HEK293T (cell line): ENCODE data around the gene PLA2G4D.

ENCODE experiments used
- CTCF ChIA-PET: fragments of 350-600 bp; formaldehyde crosslinking; extraction: SDS; loops from one replicate; lab custom pipeline; 2021; ENCODE audit warnings: antibody characterized with exemption, inconsistent platforms; lab: Yijun Ruan, JAX
- POLR2A ChIA-PET: fragments of 350-600 bp; formaldehyde crosslinking; extraction: SDS; loops from one replicate; lab custom pipeline; 2020; ENCODE audit warnings: antibody characterized with exemption, inconsistent platforms; lab: Yijun Ruan, JAX
- DNase-seq: peaks from one replicate; pipeline ENCODE4 v3.0.0; 2012; ENCODE audit warnings: mixed read lengths; ENCODE audit errors: extremely low spot score
- ARNT ChIP-seq: fragments of 450-650 bp; IDR thresholded peaks from 2 replicates; pipeline ENCODE4 v1.6.1; 2017; ENCODE audit warnings: mild to moderate bottlenecking
- BHLHE40 ChIP-seq: fragments of 450-650 bp; IDR thresholded peaks from 2 replicates; pipeline ENCODE4 v1.6.1; 2016; ENCODE audit warnings: mild to moderate bottlenecking, moderate library complexity, borderline replicate concordance
- CTBP1 ChIP-seq: fragments of 450-650 bp; IDR thresholded peaks from 2 replicates; pipeline ENCODE4 v1.6.1; 2016; ENCODE audit warnings: borderline replicate concordance
- ELF4 ChIP-seq: fragments of 450-650 bp; IDR thresholded peaks from 2 replicates; pipeline ENCODE4 v1.6.1; 2017; ENCODE audit warnings: antibody characterized with exemption
- FOXA1 ChIP-seq: fragments of 450-650 bp; IDR thresholded peaks from 2 replicates; pipeline ENCODE4 v1.6.1; 2016; ENCODE audit warnings: mild to moderate bottlenecking
- FOXM1 ChIP-seq: fragments of 450-650 bp; IDR thresholded peaks from 2 replicates; pipeline ENCODE4 v1.6.1; 2017; ENCODE audit warnings: mild to moderate bottlenecking, borderline replicate concordance
- HDGF ChIP-seq: fragments of 450-650 bp; IDR thresholded peaks from 2 replicates; pipeline ENCODE4 v1.6.1; 2017; ENCODE audit warnings: antibody characterized with exemption, borderline replicate concordance
- L3MBTL2 ChIP-seq: fragments of 450-650 bp; conservative IDR thresholded peaks from 2 replicates; pipeline ENCODE4 v1.6.1; 2016; ENCODE audit warnings: mild to moderate bottlenecking
- LEF1 ChIP-seq: fragments of 450-650 bp; IDR thresholded peaks from 2 replicates; pipeline ENCODE4 v1.6.1; 2017; ENCODE audit warnings: mild to moderate bottlenecking, borderline replicate concordance
- NFRKB ChIP-seq: fragments of 450-650 bp; IDR thresholded peaks from 2 replicates; pipeline ENCODE4 v1.6.1; 2016; ENCODE audit warnings: mild to moderate bottlenecking, moderate library complexity
- PKNOX1 ChIP-seq: fragments of 450-650 bp; IDR thresholded peaks from 2 replicates; pipeline ENCODE4 v1.6.1; 2016
- SP1 ChIP-seq: fragments of 450-650 bp; IDR thresholded peaks from 2 replicates; pipeline ENCODE4 v1.6.1; 2017
- SUZ12 ChIP-seq: fragments of 450-650 bp; IDR thresholded peaks from 2 replicates; pipeline ENCODE4 v1.6.1; 2016; ENCODE audit warnings: mild to moderate bottlenecking
- TARDBP ChIP-seq: fragments of 450-650 bp; IDR thresholded peaks from 2 replicates; pipeline ENCODE4 v1.6.1; 2016
- ZNF384 ChIP-seq: fragments of 450-650 bp; IDR thresholded peaks from 2 replicates; pipeline ENCODE4 v1.6.1; 2016

The PLA2G4D gene

GRCh38 chr15:42111924-42112323 is 17.6 kb upstream of the PLA2G4D start:
- ChIA-PET POLR2A (no interaction called here), CTCF (no interaction called here)
- TF ChIP-seq FOXA1 (no peak), ELF4 (no peak), SP1 (no peak)
- DNase-seq = no peak

GRCh38 chr15:42110367-42110766 is 16.0 kb upstream of the PLA2G4D start:
- ChIA-PET POLR2A (interaction anchor here (0.9 kb wide), 1 partner anchor 276 kb away, joined by 3 read pairs; no protein-coding TSS in a partner anchor), CTCF (no interaction called here)
- TF ChIP-seq L3MBTL2 (no peak), CTBP1 (no peak), SP1 (no peak), ZNF384 (no peak), BHLHE40 (no peak), PKNOX1 (no peak), SUZ12 (no peak), NFRKB (no peak), ELF4 (no peak), FOXA1 (no peak)
- DNase-seq = no peak

GRCh38 chr15:42108806-42109205 is 14.4 kb upstream of the PLA2G4D start:
- CTCF ChIA-PET = interaction anchor here (0.6 kb wide), 1 partner anchor 193 kb away, joined by 4 read pairs; no protein-coding TSS in a partner anchor
- DNase-seq = no peak
- POLR2A ChIA-PET = no interaction called here
- TF ChIP-seq ELF4 (no peak), NFRKB (no peak), BHLHE40 (no peak), FOXM1 (no peak), TARDBP (no peak)

- no peak for TF ChIP-seq HDGF
- TF ChIP-seq LEF1 = no peak
- TF ChIP-seq BHLHE40 = no peak
- TF ChIP-seq SP1 = no peak
- no peak for TF ChIP-seq SUZ12
- TF ChIP-seq L3MBTL2 = no peak
- POLR2A ChIA-PET = no interaction called here
- CTCF ChIA-PET = interaction anchor here (0.6 kb wide), 1 partner anchor 193 kb away, joined by 4 read pairs; no protein-coding TSS in a partner anchor
- DNase-seq = no peak
These were observed 13.8 kb upstream of the PLA2G4D start for GRCh38 chr15:42108189-42108588.

- POLR2A ChIA-PET = no interaction called here
- TF ChIP-seq FOXA1 (no peak), ELF4 (no peak), BHLHE40 (no peak), HDGF (no peak)
- no peak for DNase-seq
- CTCF ChIA-PET = no interaction called here
These were observed 13.1 kb upstream of the PLA2G4D start for GRCh38 chr15:42107473-42107872.

- no peak for DNase-seq
- POLR2A ChIA-PET = no interaction called here
- TF ChIP-seq SUZ12 (no peak), PKNOX1 (no peak), SP1 (no peak), NFRKB (no peak), ELF4 (no peak), ZNF384 (no peak), FOXA1 (no peak), CTBP1 (no peak)
- CTCF ChIA-PET = interaction anchor here (0.6 kb wide), 1 partner anchor 26 kb away, joined by 3 read pairs; no protein-coding TSS in a partner anchor
These were observed 11.9 kb upstream of the PLA2G4D start for GRCh38 chr15:42106288-42106687.

GRCh38 chr15:42104095-42104891 is 9.9 kb upstream of the PLA2G4D start:
- ChIA-PET CTCF (no interaction called here), POLR2A (no interaction called here)
- no peak for DNase-seq
- TF ChIP-seq ZNF384 (no peak), L3MBTL2 (no peak), SUZ12 (no peak), ELF4 (no peak), CTBP1 (no peak), TARDBP (no peak), ARNT (no peak), PKNOX1 (no peak), HDGF (no peak), LEF1 (no peak), NFRKB (no peak)
